Kidney (tissue), 14 donors: ENCODE measurements around the gene PGLYRP2. TPM values are rescaled to one million over a fixed set of nuclear protein-coding genes. Genes with fewer than 3 reads are reported as not detected.
A peak's percentile ranks its signal among the peaks of the same experiment; 100 is the strongest.

ENCODE experiments used
- DNase-seq, 5 donors: peaks; one replicate each; pipeline ENCODE4 v3.0.0-alpha.2; 2013 to 2020
- FAIRE-seq: peaks from 2 replicates; lab custom pipeline; 2012; peaks lifted over from hg19 to GRCh38; lab: Jason Lieb, UNC
- H3K27ac ChIP-seq, 2 donors: one replicate each; pipeline ENCODE4 v1.7.0; 2013; ENCODE audit warnings: low read depth in 2 of 2, low read length in 2 of 2, inconsistent platforms in 1 of 2
- H3K27me3 ChIP-seq: one replicate; pipeline ENCODE4 v1.7.1; 2013; ENCODE audit warnings: low read length, inconsistent platforms; ENCODE audit not compliant: control insufficient read depth, insufficient read depth
- H3K36me3 ChIP-seq, 3 donors: one replicate each; pipeline versions ENCODE4 v1.7.0 to v1.7.1; 2013; ENCODE audit warnings: low read length in 3 of 3, control low read depth in 1 of 3, inconsistent platforms in 1 of 3; ENCODE audit not compliant: insufficient read depth in 3 of 3, control insufficient read depth in 2 of 3
- H3K4me1 ChIP-seq, 3 donors: one replicate each; pipeline versions ENCODE4 v1.7.0 to v1.7.1; 2013; ENCODE audit warnings: low read length in 3 of 3, inconsistent platforms in 1 of 3, low read depth in 1 of 3; ENCODE audit not compliant: control insufficient read depth in 2 of 3, insufficient read depth in 2 of 3
- H3K4me3 ChIP-seq, 3 donors: one replicate each; pipeline versions ENCODE4 v1.7.0 to v1.8.1; 2013; ENCODE audit warnings: low read length in 3 of 3, control low read depth in 1 of 3, inconsistent platforms in 1 of 3
- H3K9ac ChIP-seq, 3 donors: one replicate each; pipeline versions ENCODE4 v1.7.0 to v1.7.1; 2013; ENCODE audit warnings: low read length in 3 of 3, control low read depth in 1 of 3, inconsistent platforms in 1 of 3
- H3K9me3 ChIP-seq, 3 donors: one replicate each; pipeline versions ENCODE4 v1.7.0 to v1.7.1; 2013; ENCODE audit warnings: low read length in 3 of 3, control low read depth in 1 of 3, inconsistent platforms in 1 of 3; ENCODE audit not compliant: control insufficient read depth in 2 of 3, insufficient read depth in 1 of 3
- intact Hi-C: fragments of 100-400 bp; cut with DNase I; formaldehyde crosslinking; loops from one replicate; pipeline ENCODE4 v1.11.1; 2022
- polyA plus RNA-seq: library from polyadenylated mRNA; stranded (reverse); fragments of 350-450 nt; fragmentation: Illumina TruSeq; extraction: RNeasy Lipid Tissue Mini Kit (QIAGEN cat#74804); gene quantifications from one replicate; pipeline ENCODE4 v1.2.3, GENCODE V29; 2014; ENCODE audit warnings: low read depth, low replicate concordance; ENCODE audit not compliant: insufficient read depth
- total RNA-seq: library from RNA; stranded (reverse); fragmentation: NEBNext Ultra II Directional; extraction: Animal tissue kit (Norgen Biotek cat#: 25700); gene quantifications from one replicate; pipeline ENCODE4 v1.2.1, GENCODE V29; 2021
- TF ChIP-seq, protein P1 (sequence below): IDR thresholded peaks from 3 replicates; pipeline ENCODE4 v1.5.1; 2012; ENCODE audit warnings: mild to moderate bottlenecking, moderate library complexity, borderline replicate concordance; ENCODE audit not compliant: insufficient read depth; ENCODE audit errors: extremely low read depth
- donor health status: control.
- donor health status: control.
- donor health status: control.
- donor health status: control.
- donor health status: control.
- donor health status: DM: yes; HTN: yes; CAD: no.
- donor health status: Normal renal cell carcinoma (clear cell type).

The PGLYRP2 gene
- total and polyA plus RNA-seq, 2 donors from 2014 or later, result not detected

DNA sequence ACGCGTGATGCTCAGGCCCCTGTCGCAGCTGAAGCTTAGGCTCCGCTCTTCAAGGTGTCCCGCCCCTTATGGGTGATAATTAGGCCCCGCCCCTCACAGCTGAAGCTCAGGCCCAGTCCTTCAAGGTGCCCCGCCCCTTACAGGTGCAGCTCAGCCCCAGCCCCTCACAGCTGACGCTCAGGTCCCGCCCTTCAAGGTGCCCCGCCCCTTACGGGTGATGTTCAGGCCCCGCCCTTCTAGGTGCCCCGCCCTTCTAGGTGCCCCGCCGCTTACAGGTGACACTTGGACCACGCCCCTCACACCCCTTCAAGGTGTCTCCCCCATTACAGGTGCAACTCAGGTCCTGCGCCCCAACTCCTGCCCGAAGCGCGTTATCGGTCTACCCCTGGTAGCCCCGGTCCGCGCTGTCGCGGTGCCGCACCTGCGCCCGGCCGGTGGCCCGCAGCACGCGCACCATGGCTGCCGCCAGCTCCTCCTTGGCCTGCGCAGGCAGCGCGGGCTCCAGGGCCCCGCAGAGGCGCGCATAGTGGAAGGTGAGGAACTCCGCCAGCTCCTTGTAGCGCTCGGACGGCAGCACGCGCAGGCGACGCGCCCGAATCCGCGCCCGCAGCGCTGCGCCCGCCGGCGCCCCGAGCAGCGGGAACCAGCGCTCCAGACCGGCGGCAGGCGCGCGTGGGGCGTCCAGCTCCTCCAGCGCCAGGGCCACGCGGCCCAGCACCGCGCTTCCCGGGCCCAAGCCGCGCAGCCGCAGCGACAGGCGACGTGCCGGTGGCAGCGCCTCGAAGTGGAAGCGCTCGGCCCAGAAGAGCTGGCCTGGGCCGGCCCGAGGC lies 22.2 kb downstream of the PGLYRP2 start:
- no peak overlapping the region for H3K27ac ChIP-seq
- H3K9me3 ChIP-seq, result no peaks in the 10 kb centered on the region
- H3K4me1 ChIP-seq, result peaks cover 0 to 8% (median 0%) of the 10 kb centered on the region in 3 donors
- DNase-seq, result peak in 3 of 5 donors; percentile 24 to 76 (median 30)
- H3K4me3 ChIP-seq, result no peak overlapping the region
- no peak overlapping the region for H3K9ac ChIP-seq
- TF ChIP-seq, protein P1, sequence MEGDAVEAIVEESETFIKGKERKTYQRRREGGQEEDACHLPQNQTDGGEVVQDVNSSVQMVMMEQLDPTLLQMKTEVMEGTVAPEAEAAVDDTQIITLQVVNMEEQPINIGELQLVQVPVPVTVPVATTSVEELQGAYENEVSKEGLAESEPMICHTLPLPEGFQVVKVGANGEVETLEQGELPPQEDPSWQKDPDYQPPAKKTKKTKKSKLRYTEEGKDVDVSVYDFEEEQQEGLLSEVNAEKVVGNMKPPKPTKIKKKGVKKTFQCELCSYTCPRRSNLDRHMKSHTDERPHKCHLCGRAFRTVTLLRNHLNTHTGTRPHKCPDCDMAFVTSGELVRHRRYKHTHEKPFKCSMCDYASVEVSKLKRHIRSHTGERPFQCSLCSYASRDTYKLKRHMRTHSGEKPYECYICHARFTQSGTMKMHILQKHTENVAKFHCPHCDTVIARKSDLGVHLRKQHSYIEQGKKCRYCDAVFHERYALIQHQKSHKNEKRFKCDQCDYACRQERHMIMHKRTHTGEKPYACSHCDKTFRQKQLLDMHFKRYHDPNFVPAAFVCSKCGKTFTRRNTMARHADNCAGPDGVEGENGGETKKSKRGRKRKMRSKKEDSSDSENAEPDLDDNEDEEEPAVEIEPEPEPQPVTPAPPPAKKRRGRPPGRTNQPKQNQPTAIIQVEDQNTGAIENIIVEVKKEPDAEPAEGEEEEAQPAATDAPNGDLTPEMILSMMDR, result no peak
- no peak for FAIRE-seq
- peaks cover 14% of the 10 kb centered on the region for H3K27me3 ChIP-seq
- intact Hi-C loops, result no loop called here
- no peaks in the 10 kb centered on the region for H3K36me3 ChIP-seq

DNA sequence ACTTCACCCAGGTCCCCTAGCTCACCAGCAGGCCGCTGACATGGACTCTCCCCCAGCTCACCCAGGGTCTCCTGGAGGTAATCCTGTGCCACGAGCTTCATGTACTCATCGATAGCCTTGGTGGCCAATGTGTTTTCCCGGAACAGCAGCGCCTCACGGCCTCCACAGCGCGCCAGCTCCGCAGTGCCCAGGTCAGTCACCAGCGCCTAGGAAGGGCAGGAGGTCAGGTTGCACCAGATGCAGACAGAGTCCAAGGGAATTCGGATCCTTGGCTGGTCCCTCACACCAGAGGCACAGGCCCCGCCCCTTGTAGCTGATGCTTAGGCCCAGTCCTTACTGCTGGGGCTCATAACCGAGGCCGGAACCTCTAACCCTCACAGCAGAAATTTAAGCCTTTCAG lies 22.9 kb downstream of the PGLYRP2 start:
- DNase-seq (no peak), FAIRE-seq (no peak)
- TF ChIP-seq, protein P1, result no peak
- no peak overlapping the region for H3K27ac ChIP-seq
- intact Hi-C loops, result no loop called here
- peaks cover 14% of the 10 kb centered on the region for H3K27me3 ChIP-seq
- no peaks in the 10 kb centered on the region for H3K9me3 ChIP-seq
- H3K36me3 ChIP-seq, result no peaks in the 10 kb centered on the region
- peaks cover 0 to 8% (median 0%) of the 10 kb centered on the region in 3 donors for H3K4me1 ChIP-seq
- no peak overlapping the region for H3K4me3 ChIP-seq
- H3K9ac ChIP-seq, result no peak overlapping the region

DNA sequence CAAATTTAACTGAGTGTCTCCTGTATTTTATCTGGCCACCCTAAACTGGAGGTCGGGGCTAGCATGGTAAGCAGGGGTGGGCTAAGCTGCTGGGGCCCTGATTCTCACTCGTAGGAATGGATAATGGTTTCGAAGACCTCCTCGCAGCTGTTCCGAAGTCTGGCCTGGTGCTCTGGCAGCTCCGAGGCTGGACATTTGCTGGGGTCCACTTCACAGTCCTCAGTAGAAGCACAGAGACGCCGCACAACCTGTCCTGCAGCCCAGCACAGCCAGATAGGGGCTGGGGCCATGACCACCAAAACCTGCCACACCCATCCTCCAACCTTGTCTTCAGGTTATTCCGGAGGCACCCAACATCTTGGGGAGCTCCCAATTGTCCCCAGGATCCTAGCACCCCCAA lies 23.3 kb downstream of the PGLYRP2 start:
- Histone ChIP-seq H3K9ac (no peak overlapping the region), H3K4me3 (no peak overlapping the region), H3K4me1 (peaks cover 0 to 8% (median 0%) of the 10 kb centered on the region in 3 donors), H3K9me3 (no peaks in the 10 kb centered on the region), H3K36me3 (no peaks in the 10 kb centered on the region), H3K27me3 (peaks cover 14% of the 10 kb centered on the region), H3K27ac (no peak overlapping the region)
- FAIRE-seq, result no peak
- intact Hi-C loops, result no loop called here
- no peak for DNase-seq
- TF ChIP-seq, protein P1, result no peak
